KOPT-K1 (cell line): ENCODE data around the gene DUSP1.

Source experiments
- H3K27ac ChIP-seq: fragments of 200-600 bp; sonication (generic); 2 replicates; pipeline ENCODE4 v1.5.1; 2016; ENCODE audit warnings: antibody characterized with exemption, mild to moderate bottlenecking, low read depth, low read length; ENCODE audit not compliant: poor library complexity, severe bottlenecking
- H3K36me3 ChIP-seq: fragments of 200-600 bp; sonication (generic); 2 replicates; pipeline ENCODE4 v1.5.1; 2017; ENCODE audit warnings: antibody characterized with exemption, mild to moderate bottlenecking, low read length, moderate library complexity; ENCODE audit not compliant: insufficient read depth
- H3K9me3 ChIP-seq: fragments of 200-600 bp; sonication (generic); 2 replicates; pipeline ENCODE4 v1.5.1; 2017; ENCODE audit warnings: antibody characterized with exemption, low read length, mild to moderate bottlenecking; ENCODE audit not compliant: insufficient read depth, poor library complexity, severe bottlenecking

The DUSP1 gene

GRCh38 chr5:172749076-172749475 lies 21.9 kb downstream of the DUSP1 start:
- no peak overlapping the region for H3K27ac ChIP-seq
- no peaks in the 10 kb centered on the region for H3K36me3 ChIP-seq
- H3K9me3 ChIP-seq: no peaks in the 10 kb centered on the region

- no peak overlapping the region for H3K27ac ChIP-seq
- H3K9me3 ChIP-seq: no peaks in the 10 kb centered on the region
- H3K36me3 ChIP-seq: no peaks in the 10 kb centered on the region
Measured at GRCh38 chr5:172748341-172748843, 22.6 kb downstream of the DUSP1 start.

- no peak overlapping the region for H3K27ac ChIP-seq
- no peaks in the 10 kb centered on the region for H3K9me3 ChIP-seq
- no peaks in the 10 kb centered on the region for H3K36me3 ChIP-seq
Measured at GRCh38 chr5:172747471-172747870, 23.5 kb downstream of the DUSP1 start.

GRCh38 chr5:172746725-172747124 lies 24.3 kb downstream of the DUSP1 start:
- H3K27ac ChIP-seq: no peak overlapping the region
- H3K36me3 ChIP-seq: no peaks in the 10 kb centered on the region
- no peaks in the 10 kb centered on the region for H3K9me3 ChIP-seq

GRCh38 chr5:172745838-172746237 lies 25.2 kb downstream of the DUSP1 start:
- H3K9me3 ChIP-seq: no peaks in the 10 kb centered on the region
- H3K36me3 ChIP-seq: no peaks in the 10 kb centered on the region
- no peak overlapping the region for H3K27ac ChIP-seq

GRCh38 chr5:172745406-172745805 lies 25.6 kb downstream of the DUSP1 start:
- Histone ChIP-seq H3K36me3 (no peaks in the 10 kb centered on the region), H3K9me3 (no peaks in the 10 kb centered on the region), H3K27ac (no peak overlapping the region)

- Histone ChIP-seq H3K9me3 (no peaks in the 10 kb centered on the region), H3K36me3 (no peaks in the 10 kb centered on the region), H3K27ac (no peak overlapping the region)
Measured at GRCh38 chr5:172744123-172745104, 26.6 kb downstream of the DUSP1 start.

- Histone ChIP-seq H3K36me3 (no peaks in the 10 kb centered on the region), H3K27ac (no peak overlapping the region), H3K9me3 (no peaks in the 10 kb centered on the region)
Measured at GRCh38 chr5:172743112-172743959, 27.7 kb downstream of the DUSP1 start.

- H3K9me3 ChIP-seq: no peaks in the 10 kb centered on the region
- H3K36me3 ChIP-seq: no peaks in the 10 kb centered on the region
- H3K27ac ChIP-seq: no peak overlapping the region
Measured at GRCh38 chr5:172741206-172741582, 29.8 kb downstream of the DUSP1 start.

GRCh38 chr5:172740428-172741205 lies 30.4 kb downstream of the DUSP1 start:
- Histone ChIP-seq H3K27ac (no peak overlapping the region), H3K36me3 (no peaks in the 10 kb centered on the region), H3K9me3 (no peaks in the 10 kb centered on the region)

- Histone ChIP-seq H3K36me3 (no peaks in the 10 kb centered on the region), H3K9me3 (no peaks in the 10 kb centered on the region), H3K27ac (no peak overlapping the region)
Measured at GRCh38 chr5:172739375-172739774, 31.6 kb downstream of the DUSP1 start.

- H3K9me3 ChIP-seq: no peaks in the 10 kb centered on the region
- no peaks in the 10 kb centered on the region for H3K36me3 ChIP-seq
- no peak overlapping the region for H3K27ac ChIP-seq
Measured at GRCh38 chr5:172736508-172737135, 34.4 kb downstream of the DUSP1 start.

GRCh38 chr5:172735141-172735831 lies 35.7 kb downstream of the DUSP1 start:
- no peaks in the 10 kb centered on the region for H3K36me3 ChIP-seq
- no peak overlapping the region for H3K27ac ChIP-seq
- H3K9me3 ChIP-seq: no peaks in the 10 kb centered on the region

- Histone ChIP-seq H3K36me3 (no peaks in the 10 kb centered on the region), H3K9me3 (no peaks in the 10 kb centered on the region), H3K27ac (no peak overlapping the region)
Measured at GRCh38 chr5:172733974-172734346, 37.0 kb downstream of the DUSP1 start.
